NCI-H2196 (cell line): Measurements from ENCODE around the gene CNDP1.
A peak's percentile ranks its signal among the peaks of the same experiment; 100 is the strongest.
"Not testable (repeated sequence)": the region's sequence is repeated elsewhere in the genome, so short reads cannot be mapped to it uniquely, and the experiment has no call there.

Experiments used
- DNase-seq: peaks from one replicate; lab custom pipeline; 2025; ENCODE audit not compliant: unreplicated experiment; lab: John Stamatoyannopoulos, UW

The CNDP1 gene

GRCh38 chr18:74541703-74542555 is 7.6 kb downstream of the CNDP1 start:
- no peak for DNase-seq

GRCh38 chr18:74544898-74545297 is 10.6 kb downstream of the CNDP1 start:
- DNase-seq: no peak

- no peak for DNase-seq
Measured at GRCh38 chr18:74546007-74546406, 11.7 kb downstream of the CNDP1 start.

- DNase-seq: no peak
Measured at GRCh38 chr18:74546751-74547530, 12.6 kb downstream of the CNDP1 start.

- no peak for DNase-seq
Measured at GRCh38 chr18:74547860-74548259, 13.6 kb downstream of the CNDP1 start.

GRCh38 chr18:74549591-74550104 is 15.3 kb downstream of the CNDP1 start:
- no peak for DNase-seq

- DNase-seq: no peak
Measured at GRCh38 chr18:74550886-74551285, 16.6 kb downstream of the CNDP1 start.

GRCh38 chr18:74551452-74551851 is 17.2 kb downstream of the CNDP1 start:
- DNase-seq: no peak

GRCh38 chr18:74551936-74552555 is 17.7 kb downstream of the CNDP1 start:
- peak; percentile 83 for DNase-seq

GRCh38 chr18:74556126-74556525 is 21.8 kb downstream of the CNDP1 start:
- no peak for DNase-seq

- no peak for DNase-seq
Measured at GRCh38 chr18:74558096-74558495, 23.8 kb downstream of the CNDP1 start.

- DNase-seq: no peak
Measured at GRCh38 chr18:74562131-74562730, 27.9 kb downstream of the CNDP1 start.

GRCh38 chr18:74562775-74563174 is 28.5 kb downstream of the CNDP1 start:
- DNase-seq: no peak

- DNase-seq: no peak
Measured at GRCh38 chr18:74563999-74564398, 29.7 kb downstream of the CNDP1 start.

GRCh38 chr18:74565164-74565563 is 30.9 kb downstream of the CNDP1 start:
- not testable (repeated sequence) for DNase-seq

GRCh38 chr18:74565993-74566392 is 31.7 kb downstream of the CNDP1 start:
- not testable (repeated sequence) for DNase-seq

- no peak for DNase-seq
Measured at GRCh38 chr18:74567822-74568221, 33.5 kb downstream of the CNDP1 start.

GRCh38 chr18:74569401-74569800 is 35.1 kb downstream of the CNDP1 start:
- no peak for DNase-seq

GRCh38 chr18:74570266-74570665 is 36.0 kb downstream of the CNDP1 start:
- no peak for DNase-seq

GRCh38 chr18:74571895-74572680 is 37.8 kb downstream of the CNDP1 start:
- DNase-seq: no peak
